Measurements from ENCODE around the gene GLB1L.

The GLB1L gene

DNA sequence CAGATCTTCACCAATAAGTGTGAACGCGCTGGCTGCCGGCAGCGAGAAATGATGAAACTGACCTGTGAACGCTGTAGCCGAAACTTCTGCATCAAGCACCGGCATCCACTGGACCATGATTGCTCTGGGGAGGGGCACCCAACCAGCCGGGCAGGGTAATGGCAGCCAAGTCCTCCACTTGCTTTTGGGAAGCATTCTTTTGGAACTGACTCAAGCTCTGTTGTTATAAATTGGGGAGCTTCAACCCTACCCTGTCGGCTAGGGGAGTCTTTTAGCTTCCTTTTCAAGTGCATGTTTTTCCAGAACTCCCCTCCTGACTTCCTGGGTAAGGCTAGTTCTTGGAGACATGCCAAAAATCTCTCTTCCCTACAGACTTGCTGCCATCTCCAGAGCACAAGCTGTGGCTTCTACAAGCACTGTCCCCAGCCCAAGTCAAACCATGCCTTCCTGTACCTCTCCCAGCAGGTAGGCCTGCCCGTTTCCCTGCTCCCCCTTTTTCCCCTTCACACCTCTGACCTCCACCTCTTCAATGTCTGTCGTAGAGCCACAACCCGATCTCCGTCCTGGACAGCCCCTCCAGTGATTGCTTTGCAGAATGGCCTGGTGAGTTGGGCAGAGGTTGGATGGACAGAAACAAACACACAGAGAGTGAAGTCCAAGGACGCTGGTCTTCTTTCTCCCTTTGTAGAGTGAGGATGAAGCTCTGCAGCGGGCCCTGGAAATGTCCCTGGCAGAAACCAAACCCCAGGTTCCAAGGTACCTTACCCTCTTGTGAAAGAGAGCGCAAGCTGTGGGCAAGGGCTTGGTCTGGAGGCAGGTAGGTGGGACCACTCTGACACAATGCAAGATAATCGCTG is 37.1 kb downstream of the GLB1L start:
- TF ChIP-seq ZC3H10 (CRISPR knock-in tag; IDR thresholded peaks at IDR 0.05) (no peak), ZNF8 (CRISPR knock-in tag; IDR thresholded peaks at IDR 0.05) (no peak), TCF4 (CRISPR knock-in tag; IDR thresholded peaks at IDR 0.05; ENCODE audit: borderline replicate concordance) (no peak)

DNA sequence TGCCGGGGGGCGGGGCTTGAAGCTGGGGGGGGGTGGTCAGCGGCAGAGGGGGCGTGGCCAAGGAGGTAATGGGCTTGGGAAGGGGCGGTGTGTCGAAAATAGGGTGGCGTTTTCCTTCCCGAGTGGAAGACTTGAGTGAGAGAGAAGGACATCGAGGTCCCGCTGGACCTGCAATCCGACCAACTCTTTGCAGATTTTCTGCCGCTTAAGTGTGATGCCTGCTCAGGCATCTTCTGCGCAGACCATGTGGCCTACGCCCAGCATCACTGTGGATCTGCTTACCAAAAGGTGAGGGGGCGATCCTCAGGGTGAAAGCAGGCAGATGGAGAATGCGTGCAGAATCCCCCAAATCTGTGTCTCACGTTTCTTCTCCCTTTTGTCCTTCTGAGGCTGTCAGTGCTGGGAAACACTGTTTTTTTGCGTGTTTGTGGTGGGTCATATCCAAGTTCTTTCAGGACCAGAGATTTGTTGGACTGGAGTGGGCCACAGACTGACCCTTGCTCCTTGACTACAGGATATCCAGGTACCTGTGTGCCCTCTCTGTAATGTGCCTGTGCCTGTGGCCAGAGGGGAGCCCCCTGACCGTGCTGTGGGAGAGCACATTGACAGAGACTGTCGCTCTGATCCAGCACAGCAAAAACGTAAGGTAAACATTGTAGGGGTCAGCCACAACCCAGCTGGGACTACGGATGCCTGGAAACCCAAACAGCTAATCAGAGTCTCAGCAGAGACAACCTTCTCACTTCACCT is 37.9 kb downstream of the GLB1L start:
- TF ChIP-seq, protein P1, sequence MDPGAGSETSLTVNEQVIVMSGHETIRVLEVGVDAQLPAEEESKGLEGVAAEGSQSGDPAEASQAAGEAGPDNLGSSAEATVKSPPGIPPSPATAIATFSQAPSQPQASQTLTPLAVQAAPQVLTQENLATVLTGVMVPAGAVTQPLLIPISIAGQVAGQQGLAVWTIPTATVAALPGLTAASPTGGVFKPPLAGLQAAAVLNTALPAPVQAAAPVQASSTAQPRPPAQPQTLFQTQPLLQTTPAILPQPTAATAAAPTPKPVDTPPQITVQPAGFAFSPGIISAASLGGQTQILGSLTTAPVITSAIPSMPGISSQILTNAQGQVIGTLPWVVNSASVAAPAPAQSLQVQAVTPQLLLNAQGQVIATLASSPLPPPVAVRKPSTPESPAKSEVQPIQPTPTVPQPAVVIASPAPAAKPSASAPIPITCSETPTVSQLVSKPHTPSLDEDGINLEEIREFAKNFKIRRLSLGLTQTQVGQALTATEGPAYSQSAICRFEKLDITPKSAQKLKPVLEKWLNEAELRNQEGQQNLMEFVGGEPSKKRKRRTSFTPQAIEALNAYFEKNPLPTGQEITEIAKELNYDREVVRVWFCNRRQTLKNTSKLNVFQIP (CRISPR knock-in tag; IDR thresholded peaks at IDR 0.05; ENCODE audit: borderline replicate concordance, low read depth), result no peak
- TF ChIP-seq SNAI2 (CRISPR knock-in tag; IDR thresholded peaks at IDR 0.05) (no peak), ZFP30 (CRISPR knock-in tag; IDR thresholded peaks at IDR 0.05) (no peak), PATZ1 (CRISPR knock-in tag; IDR thresholded peaks at IDR 0.05; ENCODE audit: borderline replicate concordance) (no peak), TCF4 (CRISPR knock-in tag; IDR thresholded peaks at IDR 0.05; ENCODE audit: borderline replicate concordance) (no peak)
- peak; percentile 44 for ATAC-seq

More for the DNA sequence above, 37.1 kb downstream of the GLB1L start:
- no peak for ATAC-seq

GRCh38 chr2:219206328-219207133 is 38.7 kb downstream of the GLB1L start, which contains the start of gene ZFAND2B:
TSS of gene ZFAND2B (plus strand) at chr2:219206782. CDS start at chr2:219206988, 206 bp downstream.
- ATAC-seq, result peak; percentile 93
- TF ChIP-seq TOX (CRISPR knock-in tag; IDR thresholded peaks at IDR 0.05; ENCODE audit: borderline replicate concordance) (no peak), PPARA (CRISPR knock-in tag; IDR thresholded peaks at IDR 0.05; ENCODE audit: borderline replicate concordance) (no peak), SNAI2 (CRISPR knock-in tag; IDR thresholded peaks at IDR 0.05) (no peak), ZNF8 (CRISPR knock-in tag; IDR thresholded peaks at IDR 0.05) (no peak), ZC3H10 (CRISPR knock-in tag; IDR thresholded peaks at IDR 0.05) (no peak), ISL1 (CRISPR knock-in tag; IDR thresholded peaks at IDR 0.05) (no peak), RARB (CRISPR knock-in tag; IDR thresholded peaks at IDR 0.05) (no peak), ZNF70 (CRISPR knock-in tag; IDR thresholded peaks at IDR 0.05) (no peak), CREB5 (CRISPR knock-in tag; IDR thresholded peaks at IDR 0.05; ENCODE audit: low read depth) (no peak), ZNF565 (CRISPR knock-in tag; conservative IDR thresholded peaks at IDR 0.05; ENCODE audit: low read depth) (no peak), BACH2 (CRISPR knock-in tag; IDR thresholded peaks at IDR 0.05; ENCODE audit: borderline replicate concordance) (no peak), CSRNP3 (CRISPR knock-in tag; IDR thresholded peaks at IDR 0.05) (no peak)
- TF ChIP-seq, protein P2, sequence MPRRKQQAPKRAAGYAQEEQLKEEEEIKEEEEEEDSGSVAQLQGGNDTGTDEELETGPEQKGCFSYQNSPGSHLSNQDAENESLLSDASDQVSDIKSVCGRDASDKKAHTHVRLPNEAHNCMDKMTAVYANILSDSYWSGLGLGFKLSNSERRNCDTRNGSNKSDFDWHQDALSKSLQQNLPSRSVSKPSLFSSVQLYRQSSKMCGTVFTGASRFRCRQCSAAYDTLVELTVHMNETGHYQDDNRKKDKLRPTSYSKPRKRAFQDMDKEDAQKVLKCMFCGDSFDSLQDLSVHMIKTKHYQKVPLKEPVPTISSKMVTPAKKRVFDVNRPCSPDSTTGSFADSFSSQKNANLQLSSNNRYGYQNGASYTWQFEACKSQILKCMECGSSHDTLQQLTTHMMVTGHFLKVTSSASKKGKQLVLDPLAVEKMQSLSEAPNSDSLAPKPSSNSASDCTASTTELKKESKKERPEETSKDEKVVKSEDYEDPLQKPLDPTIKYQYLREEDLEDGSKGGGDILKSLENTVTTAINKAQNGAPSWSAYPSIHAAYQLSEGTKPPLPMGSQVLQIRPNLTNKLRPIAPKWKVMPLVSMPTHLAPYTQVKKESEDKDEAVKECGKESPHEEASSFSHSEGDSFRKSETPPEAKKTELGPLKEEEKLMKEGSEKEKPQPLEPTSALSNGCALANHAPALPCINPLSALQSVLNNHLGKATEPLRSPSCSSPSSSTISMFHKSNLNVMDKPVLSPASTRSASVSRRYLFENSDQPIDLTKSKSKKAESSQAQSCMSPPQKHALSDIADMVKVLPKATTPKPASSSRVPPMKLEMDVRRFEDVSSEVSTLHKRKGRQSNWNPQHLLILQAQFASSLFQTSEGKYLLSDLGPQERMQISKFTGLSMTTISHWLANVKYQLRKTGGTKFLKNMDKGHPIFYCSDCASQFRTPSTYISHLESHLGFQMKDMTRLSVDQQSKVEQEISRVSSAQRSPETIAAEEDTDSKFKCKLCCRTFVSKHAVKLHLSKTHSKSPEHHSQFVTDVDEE (CRISPR knock-in tag; IDR thresholded peaks at IDR 0.05), result no peak

Measured in SK-N-SH treated with all-trans-retinoic acid at 6 μM for 48 hours (cell line).